Left cardiac atrium (tissue), 4 donors: ENCODE results near the gene SGPP1. TPM values are rescaled to one million over a fixed set of nuclear protein-coding genes. Genes with fewer than 3 reads are reported as not detected.
"Not testable (repeated sequence)": the region's sequence is repeated elsewhere in the genome, so short reads cannot be mapped to it uniquely, and the experiment has no call there.

Source experiments
- ATAC-seq, 2 donors: fragments of 200-7000 bp; cut with Tn5 transposase; one replicate each; pipeline ENCODE4 v1.9.1; 2020; ENCODE audit warnings: mild to moderate bottlenecking in 2 of 2, moderate library complexity in 2 of 2
- DNase-seq: peaks from one replicate; pipeline ENCODE4 v3.0.0-alpha.2; 2020
- intact Hi-C, 2 donors: fragments of 100-400 bp; cut with DNase I; formaldehyde crosslinking; loops; one replicate each; pipeline versions ENCODE4 v1.14.1 to v1.15.1; 2022 to 2023
- total RNA-seq, 2 donors: library from RNA; stranded (reverse); fragmentation: NEBNext Ultra II Directional; extraction: Animal tissue kit (Norgen Biotek cat#: 25700); gene quantifications; one replicate each; pipeline ENCODE4 v1.2.1, GENCODE V29; 2021
- donor health status: DM: no; HTN: yes; CAD: no.
- donor health status: DM: no; HTN: yes; CAD: no; lungs with severe emphysema.
- donor health status: DM: yes; HTN: yes; CAD: no.
- donor health status: Dilated cardiomyopathy.

Gene SGPP1
- total RNA-seq, 2 donors from 2014 or later: 7.3 to 8.6 TPM

GRCh38 chr14:63650256-63650952, 77.5 kb downstream of the SGPP1 start:
- intact Hi-C loops: no loop called here
- DNase-seq (no peak), ATAC-seq (peak in 1 of 2 donors; percentile 73)

GRCh38 chr14:63647696-63648410, 80.0 kb downstream of the SGPP1 start:
- no peak for ATAC-seq
- no peak for DNase-seq
- intact Hi-C loops: loop anchor here in 1 of 2 donors (10.0 kb wide), 1 partner anchor 77 kb away; the partner anchor contains the start of gene SGPP1

GRCh38 chr14:63644741-63645140, 83.1 kb downstream of the SGPP1 start:
- intact Hi-C loops: loop anchor here (5.0 to 10.0 kb wide), 2 partner anchors 80 to 102 kb away; partner anchors contain the start of genes PPP2R5E (in 1 of the 2) and SGPP1 (in 1 of the 2)
- ATAC-seq (no peak), DNase-seq (no peak)

- intact Hi-C loops: loop anchor here (5.0 to 10.0 kb wide), 2 partner anchors 82 to 101 kb away; partner anchors contain the start of genes PPP2R5E (in 1 of the 2) and SGPP1 (in 1 of the 2)
- DNase-seq (no peak), ATAC-seq (no peak)
These were observed 85.0 kb downstream of the SGPP1 start for GRCh38 chr14:63642656-63643382.

GRCh38 chr14:63642229-63642611, 85.6 kb downstream of the SGPP1 start:
- peak; percentile 77 for DNase-seq
- ATAC-seq: peak; percentile 85 to 92
- intact Hi-C loops: loop anchor here (5.0 to 10.0 kb wide), 2 partner anchors 83 to 100 kb away; partner anchors contain the start of genes PPP2R5E (in 1 of the 2) and SGPP1 (in 1 of the 2)

- intact Hi-C loops: loop anchor here (2.0 to 10.0 kb wide), 3 partner anchors 83 to 253 kb away; partner anchors contain the start of genes PPP2R5E (in 1 of the 2) and SGPP1 (in 1 of the 2)
- peak; percentile 97 to 99 for ATAC-seq
- peak; percentile 98 for DNase-seq
These were observed 86.2 kb downstream of the SGPP1 start, which contains the start of gene WDR89 for GRCh38 chr14:63641473-63642228. TSS of gene WDR89 (minus strand) at chr14:63641871. CDS start at chr14:63599942, 41,929 bp downstream.

GRCh38 chr14:63638493-63638892, 89.4 kb downstream of the SGPP1 start:
- intact Hi-C loops: no loop called here

GRCh38 chr14:63636094-63636635, 91.7 kb downstream of the SGPP1 start:
- DNase-seq, ATAC-seq, intact Hi-C loops: not testable (repeated sequence)

More at GRCh38 chr14:63638493-63638892, 89.4 kb downstream of the SGPP1 start:
- no peak for DNase-seq
- ATAC-seq: no peak

Other genes starting within 250 kb of the SGPP1 start
- gene PPP2R5E, start 184.7 kb downstream of the SGPP1 start, total RNA-seq: 10 to 100 TPM; 33.4 to 36.6 TPM
- 1 to 10 TPM; 5.5 to 8.6 TPM for gene WDR89, start 86.2 kb downstream of the SGPP1 start, total RNA-seq
- 100 to 1,000 TPM in 1 of 2 donors, 10 to 100 TPM in 1; 96.3 to 173 TPM for gene SYNE2, start 124.9 kb upstream of the SGPP1 start, total RNA-seq